ENCODE data around the gene AOPEP.

Gene AOPEP

GRCh38 chr9:94851892-94852291 is 125.4 kb downstream of the AOPEP start:
- no peak for DNase-seq

- no peak for DNase-seq
Observed at GRCh38 chr9:94852373-94852772, 125.9 kb downstream of the AOPEP start.

- no peak for DNase-seq
Observed at GRCh38 chr9:94853887-94854286, 127.4 kb downstream of the AOPEP start.

- DNase-seq, result no peak
Observed at GRCh38 chr9:94855903-94856302, 129.4 kb downstream of the AOPEP start.

GRCh38 chr9:94857791-94858190 is 131.3 kb downstream of the AOPEP start:
- no peak for DNase-seq

GRCh38 chr9:94859226-94859625 is 132.7 kb downstream of the AOPEP start:
- no peak for DNase-seq

GRCh38 chr9:94859891-94860290 is 133.4 kb downstream of the AOPEP start:
- no peak for DNase-seq

GRCh38 chr9:94860678-94861588 is 134.4 kb downstream of the AOPEP start:
- peak; percentile 49 for DNase-seq

GRCh38 chr9:94861589-94862272 is 135.2 kb downstream of the AOPEP start:
- DNase-seq, result no peak

GRCh38 chr9:94864196-94864595 is 137.7 kb downstream of the AOPEP start:
- no peak for DNase-seq

- DNase-seq, result no peak
Observed at GRCh38 chr9:94864862-94865509, 138.5 kb downstream of the AOPEP start.

GRCh38 chr9:94865582-94866452 is 139.3 kb downstream of the AOPEP start:
- no peak for DNase-seq

- DNase-seq, result no peak
Observed at GRCh38 chr9:94866770-94867169, 140.3 kb downstream of the AOPEP start.

GRCh38 chr9:94867281-94867841 is 140.9 kb downstream of the AOPEP start:
- no peak for DNase-seq

GRCh38 chr9:94867842-94868312 is 141.4 kb downstream of the AOPEP start:
- no peak for DNase-seq

GRCh38 chr9:94868464-94868863 is 142.0 kb downstream of the AOPEP start:
- no peak for DNase-seq

- DNase-seq, result no peak
Observed at GRCh38 chr9:94869415-94869843, 142.9 kb downstream of the AOPEP start.

GRCh38 chr9:94870465-94870792 is 143.9 kb downstream of the AOPEP start:
- DNase-seq, result no peak

- DNase-seq, result no peak
Observed at GRCh38 chr9:94870793-94871558, 144.5 kb downstream of the AOPEP start.

- DNase-seq, result no peak
Observed at GRCh38 chr9:94872083-94872833, 145.8 kb downstream of the AOPEP start.

Measured in OCI-M1 (cell line).